Natural killer cell treated with Interleukin-12 subunit alpha and Interleukin-12 subunit beta and Interleukin-15 and Interleukin-18, amount 100 ng/mL, for 72 hours (primary cell): ENCODE results near the gene GSG1L. TPM values are rescaled to one million over a fixed set of nuclear protein-coding genes. Genes with fewer than 3 reads are reported as not detected.

Experiments
- ATAC-seq, 2 donors: fragments of 150-1000 bp; cut with Tn5 transposase in 1 of 2; sonication (Bioruptor Pico), chemical (Tn5 transposase) in 1 of 2; 2 replicates each; pipeline ENCODE4 v1.10.0; 2021
- DNase-seq: peaks from one replicate; pipeline ENCODE4 v3.0.0; 2022; ENCODE audit warnings: low spot score
- H3K27ac Mint-ChIP-seq, 2 donors: 1 replicate in 1 of 2; 2 replicates in 1 of 2; pipeline ENCODE4 v1.8.0; 2022; ENCODE audit warnings: mixed read lengths in 2 of 2, mild to moderate bottlenecking in 1 of 2, moderate library complexity in 1 of 2
- H3K27me3 Mint-ChIP-seq, 2 donors: 1 replicate in 1 of 2; 2 replicates in 1 of 2; pipeline ENCODE4 v1.8.0; 2022; ENCODE audit warnings: mixed read lengths in 2 of 2
- H3K36me3 Mint-ChIP-seq: one replicate; pipeline ENCODE4 v1.8.0; 2022; ENCODE audit warnings: mixed read lengths
- H3K4me1 Mint-ChIP-seq, 2 donors: 1 replicate in 1 of 2; 2 replicates in 1 of 2; pipeline ENCODE4 v1.8.0; 2022; ENCODE audit warnings: low read depth in 2 of 2, mixed read lengths in 2 of 2, mild to moderate bottlenecking in 1 of 2
- H3K4me3 Mint-ChIP-seq: one replicate; pipeline ENCODE4 v1.8.0; 2022; ENCODE audit warnings: mixed read lengths
- H3K9me3 Mint-ChIP-seq: 2 replicates; pipeline ENCODE4 v1.8.0; 2022; ENCODE audit warnings: mixed read lengths
- total RNA-seq, 2 donors: library from RNA; stranded (reverse); gene quantifications; one replicate each; pipeline ENCODE4 v1.2.3, GENCODE V29; 2022

Gene GSG1L
- total RNA-seq, 2 donors from 2014 or later: not detected

GRCh38 chr16:28087140-28087660 lies 23.7 kb upstream of the GSG1L start:
- Mint-ChIP-seq H3K4me3 (no peak overlapping the region), H3K9me3 (no peaks in the 10 kb centered on the region), H3K36me3 (no peaks in the 10 kb centered on the region), H3K27ac (no peak overlapping the region), H3K4me1 (peaks cover 7 to 10% of the 10 kb centered on the region in 2 donors), H3K27me3 (no peaks in the 10 kb centered on the region)
- peak; percentile 15 to 40 for ATAC-seq
- no peak for DNase-seq

- peak; percentile 13 for DNase-seq
Observed at GRCh38 chr16:28086186-28087139, 22.9 kb upstream of the GSG1L start.

GRCh38 chr16:28085389-28086171 lies 22.1 kb upstream of the GSG1L start:
- Mint-ChIP-seq H3K36me3 (no peaks in the 10 kb centered on the region), H3K4me3 (no peak overlapping the region), H3K9me3 (no peaks in the 10 kb centered on the region), H3K27me3 (no peaks in the 10 kb centered on the region), H3K27ac (no peak overlapping the region), H3K4me1 (peaks cover 7 to 12% of the 10 kb centered on the region in 2 donors)
- DNase-seq (no peak), ATAC-seq (no peak)

More at GRCh38 chr16:28086186-28087139, 22.9 kb upstream of the GSG1L start:
- H3K27me3 Mint-ChIP-seq: no peaks in the 10 kb centered on the region
- no peak for ATAC-seq
- H3K27ac Mint-ChIP-seq: no peak overlapping the region
- H3K36me3 Mint-ChIP-seq: no peaks in the 10 kb centered on the region
- no peaks in the 10 kb centered on the region for H3K9me3 Mint-ChIP-seq
- no peak overlapping the region for H3K4me3 Mint-ChIP-seq
- H3K4me1 Mint-ChIP-seq: peaks cover 7 to 10% of the 10 kb centered on the region in 2 donors

GRCh38 chr16:28084209-28084608 lies 20.7 kb upstream of the GSG1L start:
- no peak for ATAC-seq
- Mint-ChIP-seq H3K27me3 (no peaks in the 10 kb centered on the region), H3K9me3 (no peaks in the 10 kb centered on the region), H3K4me1 (peaks cover 0 to 2% of the 10 kb centered on the region in 2 donors), H3K27ac (no peak overlapping the region), H3K4me3 (no peak overlapping the region), H3K36me3 (no peaks in the 10 kb centered on the region)
- no peak for DNase-seq

GRCh38 chr16:28082624-28083023 lies 19.1 kb upstream of the GSG1L start:
- no peak overlapping the region for H3K27ac Mint-ChIP-seq
- no peak overlapping the region for H3K4me3 Mint-ChIP-seq
- no peak for ATAC-seq
- no peaks in the 10 kb centered on the region for H3K9me3 Mint-ChIP-seq
- H3K4me1 Mint-ChIP-seq: peaks cover 0 to 2% of the 10 kb centered on the region in 2 donors
- no peaks in the 10 kb centered on the region for H3K36me3 Mint-ChIP-seq
- H3K27me3 Mint-ChIP-seq: no peaks in the 10 kb centered on the region
- no peak for DNase-seq

GRCh38 chr16:28081391-28081968 lies 18.0 kb upstream of the GSG1L start:
- Mint-ChIP-seq H3K36me3 (no peaks in the 10 kb centered on the region), H3K4me3 (no peak overlapping the region), H3K4me1 (peaks cover 0 to 2% of the 10 kb centered on the region in 2 donors), H3K27me3 (no peaks in the 10 kb centered on the region), H3K27ac (no peak overlapping the region), H3K9me3 (no peaks in the 10 kb centered on the region)
- DNase-seq (no peak), ATAC-seq (peak in 1 of 2 donors; percentile 25)

GRCh38 chr16:28078261-28078660 lies 14.7 kb upstream of the GSG1L start:
- H3K4me1 Mint-ChIP-seq: peaks cover 0 to 2% of the 10 kb centered on the region in 2 donors
- no peak for DNase-seq
- no peaks in the 10 kb centered on the region for H3K9me3 Mint-ChIP-seq
- H3K36me3 Mint-ChIP-seq: no peaks in the 10 kb centered on the region
- no peak overlapping the region for H3K27ac Mint-ChIP-seq
- no peaks in the 10 kb centered on the region for H3K27me3 Mint-ChIP-seq
- no peak for ATAC-seq
- H3K4me3 Mint-ChIP-seq: no peak overlapping the region

GRCh38 chr16:28073836-28074235 lies 10.3 kb upstream of the GSG1L start:
- H3K4me1 Mint-ChIP-seq: no peaks in the 10 kb centered on the region
- ATAC-seq (no peak), DNase-seq (no peak)
- no peak overlapping the region for H3K4me3 Mint-ChIP-seq
- H3K27ac Mint-ChIP-seq: no peak overlapping the region
- H3K9me3 Mint-ChIP-seq: no peaks in the 10 kb centered on the region
- H3K36me3 Mint-ChIP-seq: no peaks in the 10 kb centered on the region
- H3K27me3 Mint-ChIP-seq: peaks cover 0 to 3% of the 10 kb centered on the region in 2 donors

- no peak overlapping the region for H3K27ac Mint-ChIP-seq
- H3K9me3 Mint-ChIP-seq: no peaks in the 10 kb centered on the region
- ATAC-seq: no peak
- no peak for DNase-seq
- H3K4me1 Mint-ChIP-seq: no peaks in the 10 kb centered on the region
- H3K36me3 Mint-ChIP-seq: no peaks in the 10 kb centered on the region
- H3K4me3 Mint-ChIP-seq: no peak overlapping the region
- H3K27me3 Mint-ChIP-seq: peaks cover 5 to 6% of the 10 kb centered on the region in 2 donors
Observed at GRCh38 chr16:28072087-28072486, 8.6 kb upstream of the GSG1L start.

GRCh38 chr16:28069971-28070794 lies 6.7 kb upstream of the GSG1L start:
- H3K4me3 Mint-ChIP-seq: no peak overlapping the region
- peaks cover 5 to 14% of the 10 kb centered on the region in 2 donors for H3K27me3 Mint-ChIP-seq
- H3K9me3 Mint-ChIP-seq: no peaks in the 10 kb centered on the region
- H3K27ac Mint-ChIP-seq: no peak overlapping the region
- H3K4me1 Mint-ChIP-seq: no peaks in the 10 kb centered on the region
- DNase-seq (no peak), ATAC-seq (no peak)
- no peaks in the 10 kb centered on the region for H3K36me3 Mint-ChIP-seq

- Mint-ChIP-seq H3K27ac (no peak overlapping the region), H3K4me1 (no peaks in the 10 kb centered on the region), H3K27me3 (peaks cover 5 to 20% of the 10 kb centered on the region in 2 donors), H3K36me3 (no peaks in the 10 kb centered on the region), H3K9me3 (no peaks in the 10 kb centered on the region), H3K4me3 (no peak overlapping the region)
- ATAC-seq: no peak
- DNase-seq: no peak
Observed at GRCh38 chr16:28068976-28069375, 5.5 kb upstream of the GSG1L start.

- DNase-seq (no peak), ATAC-seq (no peak)
- H3K4me3 Mint-ChIP-seq: no peak overlapping the region
- H3K27ac Mint-ChIP-seq: no peak overlapping the region
- no peaks in the 10 kb centered on the region for H3K36me3 Mint-ChIP-seq
- no peaks in the 10 kb centered on the region for H3K4me1 Mint-ChIP-seq
- no peaks in the 10 kb centered on the region for H3K9me3 Mint-ChIP-seq
- peaks cover 5 to 20% of the 10 kb centered on the region in 2 donors for H3K27me3 Mint-ChIP-seq
Observed at GRCh38 chr16:28067604-28068379, 4.3 kb upstream of the GSG1L start.
